H1 (cell line): ENCODE results near the gene TNPO2. TPM values are rescaled to one million over a fixed set of nuclear protein-coding genes. Genes with fewer than 3 reads are reported as not detected.

ENCODE experiments used
- CTCF ChIA-PET: fragments of 300-600 bp; sonication (Branson Sonifier 250); formaldehyde crosslinking; loops from one replicate; lab custom pipeline; 2021; ENCODE audit not compliant: partially characterized antibody; lab: Charles Lee
- POLR2A ChIA-PET: fragments of 300-600 bp; sonication (Branson Sonifier 250); formaldehyde crosslinking; loops from one replicate; lab custom pipeline; 2021; ENCODE audit warnings: inconsistent platforms; ENCODE audit not compliant: partially characterized antibody; lab: Charles Lee
- DNase-seq, 2 experiments: peaks; one replicate each; pipeline versions ENCODE4 v3.0.0 to v3.0.0-alpha.2; 2010 to 2022; ENCODE audit warnings: low spot score in 2 of 2, low read depth in 1 of 2, mixed read lengths in 1 of 2
- FAIRE-seq: peaks from 2 replicates; lab custom pipeline; 2011; peaks lifted over from hg19 to GRCh38; lab: Jason Lieb, UNC
- H2AFZ ChIP-seq: 2 replicates; pipeline ENCODE4 v1.8.1; 2012; ENCODE audit warnings: low read length, inconsistent platforms
- H2AK5ac ChIP-seq: 2 replicates; pipeline ENCODE4 v1.6.1; 2013; ENCODE audit warnings: low read depth, low read length
- H2BK120ac ChIP-seq: replicated peaks from 2 replicates; pipeline ENCODE3; 2013; ENCODE audit warnings: low read depth, low read length, inconsistent platforms
- H2BK12ac ChIP-seq: 2 replicates; pipeline ENCODE4 v1.6.1; 2013; ENCODE audit warnings: low read depth, low read length
- H2BK15ac ChIP-seq: 2 replicates; pipeline ENCODE4 v1.6.1; 2013; ENCODE audit warnings: low read length
- H2BK20ac ChIP-seq: 2 replicates; pipeline ENCODE4 v1.6.1; 2013; ENCODE audit warnings: low read length
- H2BK5ac ChIP-seq: 2 replicates; pipeline ENCODE4 v1.6.1; 2013; ENCODE audit warnings: low read depth, low read length
- H3K14ac ChIP-seq: 2 replicates; pipeline ENCODE4 v1.6.1; 2013; ENCODE audit warnings: inconsistent platforms; ENCODE audit not compliant: insufficient read length
- H3K18ac ChIP-seq: 2 replicates; pipeline ENCODE4 v1.6.1; 2013; ENCODE audit warnings: low read length; ENCODE audit errors: extremely low read depth
- H3K23ac ChIP-seq: 2 replicates; pipeline ENCODE4 v1.6.1; 2013; ENCODE audit warnings: inconsistent platforms; ENCODE audit not compliant: insufficient read length
- H3K23me2 ChIP-seq: 2 replicates; pipeline ENCODE4 v1.6.1; 2013; ENCODE audit warnings: low read depth, low read length
- H3K27ac ChIP-seq: 2 replicates; pipeline ENCODE4 v1.6.1; 2011; ENCODE audit warnings: low read depth, low read length, inconsistent platforms
- H3K27me3 ChIP-seq, 4 experiments: replicated peaks in 1 of 4; 1 replicate in 1 of 4; 2 replicates in 3 of 4; pipeline versions ENCODE4 v1.6.1 to v1.8.1; 2011 to 2013; ENCODE audit warnings: low read length in 3 of 4, mild to moderate bottlenecking in 3 of 4, inconsistent platforms in 2 of 4, mixed read lengths in 2 of 4, moderate library complexity in 1 of 4; ENCODE audit not compliant: control insufficient read depth in 3 of 4, insufficient read depth in 3 of 4; ENCODE audit errors: extremely low read depth in 1 of 4
- H3K36me3 ChIP-seq, 4 experiments: 2 replicates each; pipeline versions ENCODE4 v1.6.1 to v1.8.1; 2011 to 2013; ENCODE audit warnings: mild to moderate bottlenecking in 4 of 4, low read length in 3 of 4, moderate library complexity in 2 of 4, control low read depth in 1 of 4, inconsistent platforms in 1 of 4; ENCODE audit not compliant: insufficient read depth in 4 of 4, control insufficient read depth in 2 of 4
- H3K4ac ChIP-seq: replicated peaks from 2 replicates; pipeline ENCODE3; 2013; ENCODE audit warnings: low read length, low read depth, mixed read lengths, inconsistent platforms; ENCODE audit not compliant: insufficient read length
- H3K4me1 ChIP-seq, 4 experiments: replicated peaks in 1 of 4; 1 replicate in 1 of 4; 2 replicates in 3 of 4; pipeline versions ENCODE4 v1.6.1 to v1.8.1; 2011 to 2013; ENCODE audit warnings: low read length in 3 of 4, inconsistent platforms in 2 of 4, mixed read lengths in 1 of 4; ENCODE audit not compliant: insufficient read depth in 4 of 4, control insufficient read depth in 3 of 4
- H3K4me2 ChIP-seq, 2 experiments: 2 replicates each; pipeline versions ENCODE4 v1.6.1 to v1.8.1; 2011 to 2013; ENCODE audit warnings: low read depth in 2 of 2, low read length in 2 of 2, control low read depth in 1 of 2, inconsistent platforms in 1 of 2, mild to moderate bottlenecking in 1 of 2; ENCODE audit not compliant: insufficient read depth in 1 of 2
- H3K4me3 ChIP-seq, 4 experiments: fragments of 200-600, 300-600 bp in 1 of 4; sonication (generic), shearing (Covaris generic), sonication (Bioruptor Twin) in 1 of 4; 2 replicates each; pipeline versions ENCODE4 v1.5.1 to v1.8.1; 2011 to 2016; ENCODE audit warnings: low read length in 4 of 4, low read depth in 3 of 4, control low read depth in 2 of 4, inconsistent platforms in 2 of 4, mild to moderate bottlenecking in 2 of 4, mixed read lengths in 1 of 4, moderate library complexity in 1 of 4; ENCODE audit not compliant: insufficient read depth in 2 of 4; ENCODE audit errors: extremely low read depth in 1 of 4
- H3K56ac ChIP-seq: replicated peaks from 2 replicates; pipeline ENCODE3; 2013; ENCODE audit warnings: low read depth, mild to moderate bottlenecking, mixed read lengths, low read length, inconsistent platforms; ENCODE audit not compliant: insufficient read length
- H3K79me1 ChIP-seq: 2 replicates; pipeline ENCODE4 v1.6.1; 2013; ENCODE audit warnings: low read depth, low read length, control low read depth
- H3K79me2 ChIP-seq, 2 experiments: 2 replicates each; pipeline versions ENCODE4 v1.6.1 to v1.8.1; 2012 to 2013; ENCODE audit warnings: low read length in 2 of 2, mild to moderate bottlenecking in 2 of 2, inconsistent platforms in 1 of 2; ENCODE audit not compliant: insufficient read depth in 2 of 2, control insufficient read depth in 1 of 2
- H3K9ac ChIP-seq, 4 experiments: replicated peaks in 1 of 4; 1 replicate in 1 of 4; 2 replicates in 3 of 4; pipeline versions ENCODE4 v1.6.1 to v1.8.1; 2011 to 2013; ENCODE audit warnings: low read depth in 3 of 4, low read length in 3 of 4, control low read depth in 2 of 4, mild to moderate bottlenecking in 2 of 4, moderate library complexity in 2 of 4, inconsistent platforms in 1 of 4; ENCODE audit errors: extremely low read depth in 1 of 4
- H3K9me3 ChIP-seq, 2 experiments: 2 replicates each; pipeline versions ENCODE4 v1.6.1 to v1.8.1; 2012 to 2013; ENCODE audit warnings: mild to moderate bottlenecking in 2 of 2, moderate library complexity in 2 of 2, control low read depth in 1 of 2, inconsistent platforms in 1 of 2, low read depth in 1 of 2, low read length in 1 of 2, mixed read lengths in 1 of 2; ENCODE audit not compliant: insufficient read depth in 2 of 2
- H4K20me1 ChIP-seq, 2 experiments: replicated peaks in 1 of 2; 2 replicates each; pipeline versions ENCODE3 to v1.8.1; 2011 to 2013; ENCODE audit warnings: inconsistent platforms in 2 of 2, low read length in 2 of 2, mild to moderate bottlenecking in 1 of 2; ENCODE audit not compliant: insufficient read depth in 2 of 2, control insufficient read depth in 1 of 2
- H4K5ac ChIP-seq: 2 replicates; pipeline ENCODE4 v1.6.1; 2013; ENCODE audit warnings: low read length, low read depth, mixed read lengths, inconsistent platforms; ENCODE audit not compliant: insufficient read length
- H4K8ac ChIP-seq: 2 replicates; pipeline ENCODE4 v1.8.0; 2013; ENCODE audit warnings: mild to moderate bottlenecking, moderate library complexity, low read length, inconsistent platforms; ENCODE audit not compliant: insufficient read depth; ENCODE audit errors: extremely low read depth
- H4K91ac ChIP-seq: replicated peaks from 2 replicates; pipeline ENCODE3; 2013; ENCODE audit warnings: low read length, mixed read lengths, inconsistent platforms; ENCODE audit not compliant: insufficient read length
- TEAD4 ChIP-seq: IDR thresholded peaks from 2 replicates; pipeline ENCODE4 v1.6.1; 2012; ENCODE audit warnings: low read depth, low read length, inconsistent platforms, mixed read lengths
- WGBS, 2 experiments: shearing (Covaris generic) in 1 of 2; methylation state at CpG; one replicate each; pipeline versions ENCODE4 v1.1.6 to v1.1.7; 2013 to 2015; ENCODE audit warnings: low lambda C conversion rate in 2 of 2, mixed read lengths in 2 of 2, inconsistent platforms in 1 of 2, low coverage in 1 of 2, missing lambda C conversion rate in 1 of 2; ENCODE audit not compliant: insufficient replicate concordance in 2 of 2, insufficient coverage in 1 of 2, insufficient read length in 1 of 2; ENCODE audit errors: extremely low coverage in 1 of 2, missing lambda C conversion rate in 1 of 2; 5-methylcytosine and 5-hydroxymethylcytosine counted together
- polyA plus RNA-seq, 7 experiments: library from polyadenylated mRNA; depleted of rRNA in 3 of 7; stranded (reverse) in 5 of 7; unstranded in 2 of 7; fragments of >200 nt in 5 of 7; fragments of 200-250 nt in 2 of 7; gene quantifications; 1 replicate in 5 of 7; 2 replicates in 1 of 7; 4 replicates in 1 of 7; pipeline versions ENCODE4 v1.2.1 to v1.2.3, GENCODE V29; 2011 to 2013; ENCODE audit warnings: missing spikeins in 2 of 7, mixed read lengths in 2 of 7
- total RNA-seq: library from RNA; stranded (reverse); fragmentation: NEBNext Ultra II Directional; extraction: Animal tissue kit (Norgen Biotek cat#: 25700); gene quantifications from 2 replicates; pipeline ENCODE4 v1.2.1, GENCODE V29; 2021

TNPO2 gene
- total and polyA plus RNA-seq, 2 of the 8 experiments (the other 6 are each of a cell fraction or from before 2014, with no cell fraction given), result 112 to 121 TPM

DNA sequence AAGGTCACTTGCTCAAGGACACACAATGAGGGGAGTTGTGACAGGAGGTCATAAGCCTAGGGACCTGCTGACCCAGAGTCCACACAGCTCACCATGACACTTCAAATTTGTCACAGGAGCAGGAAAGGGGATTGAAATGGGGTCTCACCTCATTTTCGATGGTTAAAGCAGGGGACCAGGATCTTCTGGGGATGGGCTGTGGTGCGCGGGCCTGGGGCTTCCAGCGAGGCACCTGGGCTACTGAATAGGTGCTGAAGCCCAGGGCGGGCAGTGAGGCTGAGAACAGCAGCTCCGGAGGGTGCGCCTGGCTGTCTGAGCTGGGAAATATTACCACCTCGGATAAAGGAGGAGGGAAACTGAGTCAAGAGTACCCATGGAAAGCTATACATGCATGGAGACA, 68.2 kb downstream of the TNPO2 start:
- H3K27ac ChIP-seq, result no peak overlapping the region
- no peak for DNase-seq
- H3K4me2 ChIP-seq, result no peak overlapping the region
- H3K4me1 ChIP-seq, result peaks cover 0 to 6% (median 3%) of the 10 kb centered on the region in 4 experiments; a peak in 5 of 7 replicates
- no peaks in the 10 kb centered on the region for H3K79me2 ChIP-seq
- H3K9ac ChIP-seq, result no peak overlapping the region
- POLR2A ChIA-PET, result interaction anchor here (1.7 kb wide), 1 partner anchor 8 kb away, joined by 4 read pairs; no protein-coding TSS in a partner anchor
- H4K20me1 ChIP-seq, result peaks cover 0 to 3% of the 10 kb centered on the region in 2 experiments
- no peaks in the 10 kb centered on the region for H3K23me2 ChIP-seq
- no peak overlapping the region for H3K14ac ChIP-seq
- H2BK120ac ChIP-seq, result no peak overlapping the region
- H3K4me3 ChIP-seq, result no peak overlapping the region
- H2AK5ac ChIP-seq, result no peak overlapping the region
- H4K8ac ChIP-seq, result no peak overlapping the region
- no peaks in the 10 kb centered on the region for H3K27me3 ChIP-seq
- H4K5ac ChIP-seq, result no peak overlapping the region
- no peak overlapping the region for H2BK12ac ChIP-seq
- peaks cover 3 to 26% (median 7%) of the 10 kb centered on the region in 4 experiments; a peak in 6 of 8 replicates for H3K36me3 ChIP-seq
- H2BK20ac ChIP-seq, result no peak overlapping the region
- no peak for TF ChIP-seq TEAD4
- CTCF ChIA-PET, result interaction anchor here (0.5 to 1.7 kb wide), 6 partner anchors 9 to 96 kb away, joined by 3 to 10 read pairs (median 4); partner anchors contain the start of gene FBXW9
- no peaks in the 10 kb centered on the region for H3K79me1 ChIP-seq
- no peak overlapping the region for H4K91ac ChIP-seq
- FAIRE-seq, result no peak
- 92% methylated on average over 8 of the region's 8 CpGs; no CpG with 5 or more reads in 1 of the 2 experiments for WGBS, 2 experiments
- no peaks in the 10 kb centered on the region for H3K9me3 ChIP-seq
- H3K18ac ChIP-seq, result no peak overlapping the region
- no peak overlapping the region for H3K23ac ChIP-seq
- no peak overlapping the region for H2BK15ac ChIP-seq
- no peak overlapping the region for H3K4ac ChIP-seq
- no peak overlapping the region for H3K56ac ChIP-seq
- H2AFZ ChIP-seq, result no peak overlapping the region
- H2BK5ac ChIP-seq, result no peak overlapping the region
